Measurements from ENCODE around the gene RAP1GAP.

RAP1GAP gene

DNA sequence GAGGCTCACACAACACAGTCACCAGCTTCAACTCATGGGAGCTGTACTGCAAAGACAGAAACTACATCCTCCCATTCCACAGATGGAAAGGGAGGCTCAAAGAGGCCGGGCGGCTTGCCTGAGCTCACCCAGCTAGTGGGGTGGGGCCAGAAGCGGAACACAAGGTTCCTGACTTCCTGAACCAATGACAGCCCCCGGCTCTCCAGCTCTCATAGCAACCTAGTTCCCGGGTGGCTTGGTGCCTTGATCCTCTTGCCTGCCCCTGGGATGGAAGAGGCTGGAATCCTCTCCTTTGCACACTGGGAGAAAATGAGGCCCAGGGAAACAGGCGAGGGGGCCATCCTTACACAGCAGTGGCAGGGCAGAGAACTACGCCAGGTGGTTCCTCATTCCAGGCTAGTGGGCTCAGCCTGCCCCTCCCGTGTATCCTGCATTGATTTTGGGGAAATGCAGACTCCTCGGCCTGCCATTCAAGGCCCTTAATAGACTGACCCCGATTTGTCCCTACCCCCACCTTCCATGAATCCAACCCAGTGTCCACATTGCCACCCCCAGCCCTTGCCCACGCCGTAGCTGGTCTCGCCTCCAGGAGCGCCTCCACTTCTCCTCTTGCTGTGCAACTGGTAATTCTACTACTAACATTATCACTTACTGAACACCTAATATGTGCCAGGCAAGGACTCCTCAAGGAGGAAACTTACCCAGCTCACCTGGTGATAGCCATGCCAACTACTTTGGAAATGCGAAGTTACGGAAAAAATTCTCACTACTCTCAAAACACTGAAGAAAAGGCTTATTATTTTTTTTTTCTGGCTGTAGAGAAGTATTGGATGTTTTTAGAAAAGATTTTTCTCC lies 5.0 kb downstream of the RAP1GAP start:
- H3K4me3 ChIP-seq (ENCODE audit: low read length, poor library complexity, severe bottlenecking), result no peak overlapping the region
- H3K79me2 ChIP-seq (ENCODE audit: insufficient read depth, low read length), result no peaks in the 10 kb centered on the region
- H3K9me3 ChIP-seq (ENCODE audit: insufficient read depth, low read depth, low read length), result no peaks in the 10 kb centered on the region
- no peak overlapping the region for H3K4me2 ChIP-seq (ENCODE audit: low read depth, low read length, poor library complexity, severe bottlenecking)
- H3K9ac ChIP-seq (ENCODE audit: low read depth, low read length, poor library complexity, severe bottlenecking), result no peak overlapping the region
- TF ChIP-seq, protein P1, sequence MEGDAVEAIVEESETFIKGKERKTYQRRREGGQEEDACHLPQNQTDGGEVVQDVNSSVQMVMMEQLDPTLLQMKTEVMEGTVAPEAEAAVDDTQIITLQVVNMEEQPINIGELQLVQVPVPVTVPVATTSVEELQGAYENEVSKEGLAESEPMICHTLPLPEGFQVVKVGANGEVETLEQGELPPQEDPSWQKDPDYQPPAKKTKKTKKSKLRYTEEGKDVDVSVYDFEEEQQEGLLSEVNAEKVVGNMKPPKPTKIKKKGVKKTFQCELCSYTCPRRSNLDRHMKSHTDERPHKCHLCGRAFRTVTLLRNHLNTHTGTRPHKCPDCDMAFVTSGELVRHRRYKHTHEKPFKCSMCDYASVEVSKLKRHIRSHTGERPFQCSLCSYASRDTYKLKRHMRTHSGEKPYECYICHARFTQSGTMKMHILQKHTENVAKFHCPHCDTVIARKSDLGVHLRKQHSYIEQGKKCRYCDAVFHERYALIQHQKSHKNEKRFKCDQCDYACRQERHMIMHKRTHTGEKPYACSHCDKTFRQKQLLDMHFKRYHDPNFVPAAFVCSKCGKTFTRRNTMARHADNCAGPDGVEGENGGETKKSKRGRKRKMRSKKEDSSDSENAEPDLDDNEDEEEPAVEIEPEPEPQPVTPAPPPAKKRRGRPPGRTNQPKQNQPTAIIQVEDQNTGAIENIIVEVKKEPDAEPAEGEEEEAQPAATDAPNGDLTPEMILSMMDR (conservative IDR thresholded peaks at IDR 0.05; ENCODE audit: low read length), result no peak
- TF ChIP-seq EZH2phosphoT487 (IDR thresholded peaks at IDR 0.05; ENCODE audit: borderline replicate concordance), result no peak
- H2AFZ ChIP-seq (ENCODE audit: low read length), result no peak overlapping the region
- H3K36me3 ChIP-seq (ENCODE audit: insufficient read depth, low read length), result no peaks in the 10 kb centered on the region
- H4K20me1 ChIP-seq (ENCODE audit: insufficient read depth, low read length, poor library complexity, severe bottlenecking), result no peaks in the 10 kb centered on the region
- H3F3A ChIP-seq (ENCODE audit: low read depth), result no peaks in the 10 kb centered on the region
- no peaks in the 10 kb centered on the region for H3K9me2 ChIP-seq (replicated peaks; ENCODE audit: low read depth, low read length)
- peaks cover 11% of the 10 kb centered on the region for H3K4me1 ChIP-seq (ENCODE audit: insufficient read depth, low read length, poor library complexity, severe bottlenecking)
- no peaks in the 10 kb centered on the region for H3K27me3 ChIP-seq (ENCODE audit: insufficient read depth, low read length, poor library complexity, severe bottlenecking)

DNA sequence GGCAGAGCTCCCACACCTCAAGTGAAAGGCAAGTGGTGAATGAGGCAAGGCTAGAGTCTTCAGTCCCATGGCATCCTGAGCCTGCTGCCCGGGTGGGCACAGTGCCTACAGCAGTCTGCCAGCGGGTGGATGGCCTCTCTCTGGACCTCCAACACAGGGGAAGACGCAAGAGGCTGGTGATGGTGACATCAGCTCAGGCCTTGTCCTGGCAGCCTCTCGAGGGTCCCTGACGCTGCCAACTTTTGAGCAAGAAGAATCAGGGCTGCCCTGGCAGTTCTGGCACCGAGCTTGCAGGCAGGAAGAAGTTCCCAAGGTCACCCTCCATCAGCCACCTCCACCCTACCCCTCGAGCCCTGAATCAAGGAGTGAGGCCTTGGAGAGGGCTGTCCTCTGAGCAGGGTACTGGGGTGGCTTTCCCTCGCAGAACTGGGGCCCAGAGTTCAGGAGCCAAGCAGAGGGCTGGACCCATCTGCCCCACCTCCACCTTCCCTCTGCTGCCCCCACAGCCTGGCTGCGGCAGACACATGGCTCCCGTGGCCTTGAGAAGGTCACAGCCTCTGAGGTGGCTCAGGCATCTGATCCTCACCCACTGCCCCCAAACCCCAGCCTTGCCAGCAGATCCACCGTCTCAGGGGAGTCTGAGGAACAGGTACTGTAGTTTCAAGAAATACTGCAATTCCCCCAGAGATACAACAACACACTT lies 5.8 kb downstream of the RAP1GAP start:
- H3K4me3 ChIP-seq (ENCODE audit: low read length, poor library complexity, severe bottlenecking), result no peak overlapping the region
- H3K36me3 ChIP-seq (ENCODE audit: insufficient read depth, low read length), result no peaks in the 10 kb centered on the region
- H3K9me3 ChIP-seq (ENCODE audit: insufficient read depth, low read depth, low read length), result no peaks in the 10 kb centered on the region
- H3K9ac ChIP-seq (ENCODE audit: low read depth, low read length, poor library complexity, severe bottlenecking), result no peak overlapping the region
- TF ChIP-seq, protein P1 (conservative IDR thresholded peaks at IDR 0.05; ENCODE audit: low read length), result no peak
- no peak for TF ChIP-seq EZH2phosphoT487 (IDR thresholded peaks at IDR 0.05; ENCODE audit: borderline replicate concordance)
- no peak overlapping the region for H3K4me2 ChIP-seq (ENCODE audit: low read depth, low read length, poor library complexity, severe bottlenecking)
- no peak overlapping the region for H2AFZ ChIP-seq (ENCODE audit: low read length)
- H3F3A ChIP-seq (ENCODE audit: low read depth), result no peaks in the 10 kb centered on the region
- H3K9me2 ChIP-seq (replicated peaks; ENCODE audit: low read depth, low read length), result no peaks in the 10 kb centered on the region
- peaks cover 11% of the 10 kb centered on the region for H3K4me1 ChIP-seq (ENCODE audit: insufficient read depth, low read length, poor library complexity, severe bottlenecking)
- no peaks in the 10 kb centered on the region for H3K79me2 ChIP-seq (ENCODE audit: insufficient read depth, low read length)
- no peaks in the 10 kb centered on the region for H4K20me1 ChIP-seq (ENCODE audit: insufficient read depth, low read length, poor library complexity, severe bottlenecking)
- H3K27me3 ChIP-seq (ENCODE audit: insufficient read depth, low read length, poor library complexity, severe bottlenecking), result no peaks in the 10 kb centered on the region

DNA sequence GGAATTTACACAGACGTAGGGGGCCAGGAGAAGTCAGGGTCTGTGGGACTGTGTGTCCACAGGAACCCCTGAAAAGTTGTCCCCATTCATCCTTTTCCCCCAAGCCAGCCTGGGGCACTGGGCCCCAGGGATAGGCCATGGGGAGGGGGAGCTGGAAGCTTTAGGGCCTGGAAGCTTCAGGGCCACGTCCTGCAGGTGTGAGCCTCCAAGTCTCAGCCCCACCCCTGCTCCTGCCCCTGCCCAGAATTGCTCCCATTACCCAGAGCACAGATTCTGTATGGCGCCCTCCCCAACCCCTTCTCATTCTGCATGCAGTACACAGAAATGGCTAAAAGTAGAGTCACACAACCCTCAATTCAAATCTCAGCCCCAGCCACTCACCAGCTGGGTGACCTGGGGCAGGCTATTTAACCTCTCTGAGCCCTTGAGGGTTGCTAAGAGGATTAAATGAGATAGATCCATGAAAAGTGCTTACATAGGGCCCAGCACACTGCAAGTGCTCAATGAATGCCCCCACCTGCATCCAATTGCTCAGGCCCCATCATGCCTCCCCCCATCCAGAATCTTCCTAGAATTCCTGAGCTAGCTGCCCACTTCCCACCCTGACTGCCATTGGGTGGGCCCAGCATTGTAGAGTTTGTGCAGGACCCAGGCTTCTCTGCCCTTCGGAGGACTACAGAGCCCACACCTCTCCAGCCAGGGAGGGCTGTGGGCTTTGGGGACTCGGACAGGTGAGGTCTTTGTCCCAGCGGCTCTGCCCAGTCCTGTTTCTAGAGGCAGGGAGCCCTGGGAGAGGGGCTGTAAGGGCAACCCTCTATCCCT lies 6.5 kb downstream of the RAP1GAP start:
- H3K4me2 ChIP-seq (ENCODE audit: low read depth, low read length, poor library complexity, severe bottlenecking), result no peak overlapping the region
- no peaks in the 10 kb centered on the region for H3K36me3 ChIP-seq (ENCODE audit: insufficient read depth, low read length)
- no peaks in the 10 kb centered on the region for H3K9me2 ChIP-seq (replicated peaks; ENCODE audit: low read depth, low read length)
- no peak overlapping the region for H3K9ac ChIP-seq (ENCODE audit: low read depth, low read length, poor library complexity, severe bottlenecking)
- H3K9me3 ChIP-seq (ENCODE audit: insufficient read depth, low read depth, low read length), result no peaks in the 10 kb centered on the region
- H3K79me2 ChIP-seq (ENCODE audit: insufficient read depth, low read length), result no peaks in the 10 kb centered on the region
- H2AFZ ChIP-seq (ENCODE audit: low read length), result no peak overlapping the region
- H3K4me1 ChIP-seq (ENCODE audit: insufficient read depth, low read length, poor library complexity, severe bottlenecking), result peaks cover 11% of the 10 kb centered on the region
- no peak for TF ChIP-seq EZH2phosphoT487 (IDR thresholded peaks at IDR 0.05; ENCODE audit: borderline replicate concordance)
- TF ChIP-seq, protein P1 (conservative IDR thresholded peaks at IDR 0.05; ENCODE audit: low read length), result no peak
- H3K27me3 ChIP-seq (ENCODE audit: insufficient read depth, low read length, poor library complexity, severe bottlenecking), result no peaks in the 10 kb centered on the region
- no peak overlapping the region for H3K4me3 ChIP-seq (ENCODE audit: low read length, poor library complexity, severe bottlenecking)
- no peaks in the 10 kb centered on the region for H4K20me1 ChIP-seq (ENCODE audit: insufficient read depth, low read length, poor library complexity, severe bottlenecking)
- H3F3A ChIP-seq (ENCODE audit: low read depth), result no peaks in the 10 kb centered on the region

Measured in Loucy (cell line).